GM19023 (cell line): ENCODE results near the gene HNRNPH3.
A peak's percentile ranks its signal among the peaks of the same experiment; 100 is the strongest.

Experiments used
- ATAC-seq: cut with Tn5 transposase; IDR thresholded peaks from one replicate; pipeline ENCODE4 v1.9.1; 2021; ENCODE audit warnings: mild to moderate bottlenecking, moderate library complexity; ENCODE audit not compliant: unreplicated experiment

HNRNPH3 gene

GRCh38 chr10:68330852-68331454 is 911 bp upstream of the HNRNPH3 start:
- no peak for ATAC-seq

DNA sequence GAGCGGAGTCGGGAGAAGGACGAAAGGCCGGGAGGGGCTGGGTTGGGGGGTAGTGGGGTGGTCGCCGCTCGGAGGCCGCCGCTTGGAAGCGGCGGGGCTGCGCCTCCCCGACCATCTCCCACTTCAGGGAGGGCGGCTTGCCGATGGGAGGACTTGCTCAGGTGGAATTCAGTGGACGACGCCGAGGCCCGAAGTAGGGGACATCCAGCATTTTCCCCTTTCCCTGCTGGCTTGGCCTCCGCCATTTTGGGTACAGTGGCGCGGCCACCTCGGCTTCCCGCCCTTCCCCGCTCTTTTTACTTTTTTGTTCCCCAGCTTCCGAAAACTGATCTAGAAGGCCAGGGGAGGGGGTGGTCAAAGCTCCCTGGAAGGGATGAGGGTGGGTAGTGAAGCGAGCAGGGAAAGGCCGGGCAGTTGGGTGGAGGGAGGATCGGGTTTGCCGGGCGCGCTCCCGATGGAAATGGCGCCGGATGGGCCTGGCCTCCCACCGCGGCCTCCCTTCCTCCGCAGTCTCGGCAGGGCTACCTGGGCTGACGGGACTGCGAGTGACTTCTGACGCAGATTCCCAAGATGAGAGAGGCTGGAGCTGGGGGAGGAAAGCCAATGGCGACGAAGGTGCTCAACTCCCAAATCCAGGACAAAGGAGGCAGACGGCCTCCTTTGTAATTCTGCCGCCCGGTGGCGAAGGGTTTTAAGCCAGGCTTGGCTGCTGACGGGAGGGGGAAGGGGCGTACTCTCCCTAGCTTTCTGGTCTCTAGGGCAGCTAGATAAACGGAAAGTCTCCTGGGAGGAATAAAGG is 594 bp downstream of the HNRNPH3 start, which contains the start of gene PBLD:
Gene PBLD (minus strand): TSS at position 670 of the 799 bp plus-strand sequence. CDS start 26,084 bp downstream, outside the sequence.
- peak; percentile 20 for ATAC-seq

GRCh38 chr10:68333058-68333395 is 1.2 kb downstream of the HNRNPH3 start:
- no peak for ATAC-seq

- no peak for ATAC-seq
Observed at GRCh38 chr10:68333440-68334431, 1.9 kb downstream of the HNRNPH3 start.

DNA sequence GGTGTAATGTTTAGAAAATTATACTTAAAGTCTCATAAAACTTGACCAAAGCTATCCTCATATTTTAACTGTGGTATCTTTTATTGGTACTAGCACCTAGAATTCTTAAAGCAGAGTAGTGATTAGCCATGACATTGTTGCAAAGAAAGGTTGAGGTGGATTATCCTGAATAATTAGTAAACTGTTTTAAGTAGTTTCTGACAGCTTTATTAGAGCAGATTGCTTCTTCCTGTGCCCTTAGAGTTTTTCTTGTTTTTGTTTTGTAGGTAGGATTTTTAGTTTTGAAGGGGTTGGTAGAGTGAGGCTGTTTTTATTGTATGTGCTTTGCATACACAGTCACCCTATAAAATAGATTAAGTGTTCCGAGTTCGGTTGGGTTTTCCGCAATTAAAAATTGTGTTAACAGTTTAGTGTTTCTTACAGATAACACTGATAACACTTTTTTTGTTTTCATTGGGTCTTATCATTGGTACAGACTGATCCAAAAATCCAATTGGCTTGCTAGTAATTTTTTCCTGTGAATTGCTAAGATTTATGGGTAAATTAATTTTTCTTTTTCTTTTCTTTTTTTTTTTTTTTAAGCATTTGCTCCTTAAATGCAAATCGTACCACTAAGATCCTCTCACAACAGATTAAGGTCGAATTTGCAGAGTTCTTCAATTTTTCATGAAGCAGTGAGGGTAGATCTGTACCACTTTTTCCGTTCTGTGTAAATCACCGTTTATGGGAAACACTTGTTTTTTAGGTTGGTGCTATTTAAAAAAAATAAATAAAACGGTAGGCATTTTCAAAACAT is 3.0 kb downstream of the HNRNPH3 start:
- no peak for ATAC-seq

DNA sequence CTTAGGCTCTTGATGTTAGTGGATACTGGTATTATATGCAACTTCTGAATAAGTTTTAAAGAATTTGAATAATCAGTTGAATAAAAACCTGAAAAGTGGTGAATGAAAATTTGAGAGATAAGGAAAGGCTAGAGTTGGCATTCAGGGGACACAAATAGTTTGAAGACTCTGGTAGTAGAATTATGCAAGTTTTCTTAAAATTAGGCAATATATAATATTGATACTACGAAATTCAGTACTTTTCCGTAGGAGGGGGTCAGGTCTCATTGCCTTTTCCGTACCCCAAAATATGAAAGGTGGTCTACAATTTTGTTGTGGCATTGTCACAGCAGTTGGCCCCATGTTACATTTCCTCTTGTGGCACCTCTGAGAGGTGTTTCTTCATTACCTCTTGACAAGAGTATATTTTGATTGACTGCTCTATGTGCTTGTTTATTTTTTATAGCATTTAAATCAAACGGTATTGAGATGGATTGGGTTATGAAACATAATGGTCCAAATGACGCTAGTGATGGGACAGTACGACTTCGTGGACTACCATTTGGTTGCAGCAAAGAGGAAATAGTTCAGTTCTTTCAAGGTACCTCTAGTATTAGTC is 5.0 kb downstream of the HNRNPH3 start:
- no peak for ATAC-seq

GRCh38 chr10:68340358-68341080 is 8.7 kb downstream of the HNRNPH3 start:
- no peak for ATAC-seq

DNA sequence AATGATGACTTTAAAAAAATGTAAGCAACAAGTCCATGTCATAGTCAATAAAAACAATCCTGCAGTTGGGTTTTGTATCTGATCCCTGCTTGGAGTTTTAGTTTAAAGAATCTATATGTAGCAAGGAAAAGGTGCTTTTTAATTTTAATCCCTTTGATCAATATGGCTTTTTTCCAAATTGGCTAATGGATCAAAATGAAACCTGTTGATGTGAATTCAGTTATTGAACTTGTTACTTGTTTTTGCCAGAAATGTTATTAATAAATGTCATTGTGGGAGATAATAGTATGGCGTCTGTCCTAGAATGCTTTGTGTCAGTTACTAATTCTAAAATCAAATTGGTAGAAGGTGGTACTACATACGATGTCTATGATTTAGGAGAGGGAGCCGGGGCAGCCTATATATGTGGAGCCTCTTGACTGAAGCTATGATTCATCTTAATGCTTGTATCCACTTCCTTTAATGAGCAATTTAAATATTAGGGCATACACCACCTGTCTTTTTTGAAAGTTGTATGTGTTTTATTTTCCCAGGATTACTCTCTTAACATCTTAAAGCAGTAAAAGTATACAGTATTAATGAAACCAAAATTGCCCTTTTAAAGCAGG is 11.1 kb downstream of the HNRNPH3 start:
- ATAC-seq: no peak

GRCh38 chr10:68345621-68346020 is 13.8 kb downstream of the HNRNPH3 start:
- ATAC-seq: no peak

DNA sequence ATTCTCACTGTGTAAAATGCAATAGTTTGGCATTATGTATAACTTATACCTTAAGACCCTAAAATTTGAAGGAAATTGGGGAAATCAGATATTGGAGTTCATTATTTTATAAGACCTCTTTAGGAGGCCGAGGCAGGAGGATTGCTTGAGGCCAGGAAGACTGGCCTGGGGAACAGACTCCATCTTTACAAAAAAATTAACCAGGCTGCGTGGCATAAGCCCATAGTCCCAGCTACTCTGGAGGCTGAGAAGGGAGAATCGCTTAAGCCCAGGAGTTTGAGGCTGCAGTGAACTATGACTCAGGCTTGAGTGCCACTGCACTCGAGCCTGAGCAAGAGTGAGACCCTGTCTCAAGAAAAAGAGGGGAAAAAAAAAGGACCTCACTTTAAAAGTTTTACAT is 14.9 kb downstream of the HNRNPH3 start:
- ATAC-seq: no peak

- ATAC-seq: no peak
Observed at GRCh38 chr10:68348265-68348741, 16.4 kb downstream of the HNRNPH3 start.

DNA sequence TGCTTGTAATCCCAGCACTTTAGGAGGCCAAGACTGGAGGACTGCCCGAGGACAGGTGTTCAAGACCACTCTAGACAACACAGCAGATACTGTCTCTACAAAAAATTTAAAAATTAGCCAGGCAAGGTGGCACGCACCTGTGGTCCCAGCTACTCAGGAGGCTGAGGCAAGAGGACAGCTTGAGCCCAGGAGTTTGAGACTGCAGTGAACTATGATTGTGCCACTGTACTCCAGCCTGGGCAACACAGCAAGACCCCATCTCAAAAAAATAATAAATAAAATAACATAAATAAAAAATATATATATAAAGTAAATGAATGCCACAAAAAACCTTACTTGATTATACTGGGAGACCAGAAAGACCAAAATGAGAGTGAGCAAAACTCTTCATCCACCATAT is 21.7 kb downstream of the HNRNPH3 start:
- no peak for ATAC-seq

GRCh38 chr10:68359189-68359588 is 27.3 kb downstream of the HNRNPH3 start:
- ATAC-seq: no peak

- no peak for ATAC-seq
Observed at GRCh38 chr10:68362590-68362989, 30.7 kb downstream of the HNRNPH3 start.

DNA sequence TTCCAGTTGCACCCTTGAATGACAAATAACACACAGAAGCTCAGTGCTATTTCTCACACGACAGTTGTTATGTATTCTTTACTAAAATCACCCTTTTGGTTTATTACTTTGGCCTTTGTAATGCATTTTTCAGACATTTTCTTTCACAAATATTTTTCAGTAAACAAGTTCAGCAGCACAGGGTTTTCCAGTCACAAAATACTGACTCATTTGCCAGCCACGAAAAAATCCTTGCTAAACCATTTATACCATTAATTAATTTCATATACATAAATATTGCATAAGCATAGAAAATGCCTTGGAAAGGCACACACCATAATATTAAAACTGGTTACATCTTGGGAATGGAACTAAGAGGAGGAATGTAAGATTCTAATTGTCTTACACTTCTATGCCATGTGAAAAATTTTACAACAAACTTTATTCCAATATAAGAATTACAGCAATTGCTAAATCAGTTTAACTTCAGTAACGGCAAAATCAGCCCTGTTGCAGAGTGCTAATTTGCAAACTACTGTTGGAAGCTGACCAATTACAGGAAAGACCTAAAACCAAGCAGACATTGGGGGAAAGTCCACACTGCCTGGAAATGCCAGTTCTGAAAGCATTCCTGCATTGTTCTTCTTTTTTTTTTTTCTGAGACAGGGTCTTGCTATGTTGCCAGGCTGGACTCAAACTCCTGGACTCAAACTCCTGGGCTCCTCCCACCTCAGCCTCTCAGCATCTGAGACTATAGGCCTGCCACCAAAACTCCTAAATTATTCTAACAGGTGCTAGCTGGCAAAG is 32.4 kb downstream of the HNRNPH3 start:
- ATAC-seq: no peak

DNA sequence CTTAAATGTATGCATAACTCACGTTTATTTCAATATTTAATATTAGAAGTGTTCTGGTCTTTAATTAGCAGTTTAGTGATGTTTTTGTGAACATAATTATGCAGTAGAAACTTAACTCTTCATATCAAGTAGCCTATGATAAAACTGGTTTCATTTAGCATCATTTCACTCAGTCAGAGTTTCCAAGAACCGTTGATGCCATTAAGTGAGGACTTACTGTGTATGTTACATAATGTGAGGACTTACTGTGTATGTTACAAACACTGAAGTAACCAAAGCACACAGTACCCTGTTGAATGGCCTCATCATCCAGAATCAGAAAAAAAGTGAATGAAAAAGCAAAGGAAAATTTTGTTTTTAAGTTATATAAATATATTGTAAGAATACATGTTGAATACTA is 33.7 kb downstream of the HNRNPH3 start:
- no peak for ATAC-seq

GRCh38 chr10:68366600-68366999 is 34.7 kb downstream of the HNRNPH3 start:
- no peak for ATAC-seq

- ATAC-seq: no peak
Observed at GRCh38 chr10:68367121-68367520, 35.3 kb downstream of the HNRNPH3 start.
